Measurements from ENCODE around the gene CBX5. TPM values are rescaled to one million over a fixed set of nuclear protein-coding genes. Genes with fewer than 3 reads are reported as not detected.

CBX5 gene
- total and polyA plus RNA-seq, 9 of the 15 experiments (the other 6 are each of a cell fraction or from before 2014, with no cell fraction given), result 32.6 to 102 (median 59.2) TPM

- TF ChIP-seq NCOA2 (IDR thresholded peaks at IDR 0.05; ENCODE audit: partially characterized antibody in 2 of 2) (no peak), BRF1 (IDR thresholded peaks at IDR 0.05; ENCODE audit: borderline replicate concordance, extremely low read depth, insufficient read length) (no peak), CBX1 (IDR thresholded peaks at IDR 0.05; ENCODE audit: low read depth) (no peak; the same call in 1 of the 2 replicates), SMARCE1 (IDR thresholded peaks at IDR 0.05) (no peak; the same call in 1 of the 2 replicates), SUPT5H (IDR thresholded peaks at IDR 0.05) (peak; percentile 92), YBX1 (IDR thresholded peaks at IDR 0.05) (no peak), FOXA3 (CRISPR knock-in tag; conservative IDR thresholded peaks at IDR 0.05 in 1 of 2, IDR thresholded peaks at IDR 0.05 in 1 of 2) (no peak), KDM2B (CRISPR knock-in tag; IDR thresholded peaks at IDR 0.05) (no peak), DDX20 (tag; IDR thresholded peaks at IDR 0.05; ENCODE audit: low read depth) (no peak), FOSL1 (tag; conservative IDR thresholded peaks at IDR 0.05) (no peak), ZNF589 (CRISPR knock-in tag; IDR thresholded peaks at IDR 0.05; ENCODE audit: low read depth) (no peak), ZNF23 (CRISPR knock-in tag; IDR thresholded peaks at IDR 0.05) (no peak), ZNF41 (CRISPR knock-in tag; conservative IDR thresholded peaks at IDR 0.05) (no peak), CREB1 (IDR thresholded peaks at IDR 0.05) (no peak), CREB1 (CRISPR knock-in tag; IDR thresholded peaks at IDR 0.05) (no peak), CEBPZ (IDR thresholded peaks at IDR 0.05; ENCODE audit: borderline replicate concordance, low read depth, low read length) (no peak), KDM5B (IDR thresholded peaks at IDR 0.05; ENCODE audit: insufficient replicate concordance, low read depth, low read length) (peak; percentile 41), ZNF57 (CRISPR knock-in tag; IDR thresholded peaks at IDR 0.05) (no peak), DEAF1 (CRISPR knock-in tag; IDR thresholded peaks at IDR 0.05) (no peak), HDAC6 (IDR thresholded peaks at IDR 0.05; ENCODE audit: low read depth, low read length) (no peak), THRA (IDR thresholded peaks at IDR 0.05) (no peak), TRIM28 (IDR thresholded peaks at IDR 0.05) (no peak), MEF2A (IDR thresholded peaks at IDR 0.05; ENCODE audit: control insufficient read depth, low read depth, low read length) (no peak), DPF2 (IDR thresholded peaks at IDR 0.05) (peak; percentile 71)
Measured at GRCh38 chr12:54300732-54301427, 21.0 kb upstream of the CBX5 start, which contains the start of gene NFE2 (continued).
